Measurements from ENCODE around the gene SOX13. TPM values are rescaled to one million over a fixed set of nuclear protein-coding genes. Genes with fewer than 3 reads are reported as not detected.

Gene SOX13
- total and polyA plus RNA-seq, 2 donors, result 2.2 to 3.8 TPM

DNA sequence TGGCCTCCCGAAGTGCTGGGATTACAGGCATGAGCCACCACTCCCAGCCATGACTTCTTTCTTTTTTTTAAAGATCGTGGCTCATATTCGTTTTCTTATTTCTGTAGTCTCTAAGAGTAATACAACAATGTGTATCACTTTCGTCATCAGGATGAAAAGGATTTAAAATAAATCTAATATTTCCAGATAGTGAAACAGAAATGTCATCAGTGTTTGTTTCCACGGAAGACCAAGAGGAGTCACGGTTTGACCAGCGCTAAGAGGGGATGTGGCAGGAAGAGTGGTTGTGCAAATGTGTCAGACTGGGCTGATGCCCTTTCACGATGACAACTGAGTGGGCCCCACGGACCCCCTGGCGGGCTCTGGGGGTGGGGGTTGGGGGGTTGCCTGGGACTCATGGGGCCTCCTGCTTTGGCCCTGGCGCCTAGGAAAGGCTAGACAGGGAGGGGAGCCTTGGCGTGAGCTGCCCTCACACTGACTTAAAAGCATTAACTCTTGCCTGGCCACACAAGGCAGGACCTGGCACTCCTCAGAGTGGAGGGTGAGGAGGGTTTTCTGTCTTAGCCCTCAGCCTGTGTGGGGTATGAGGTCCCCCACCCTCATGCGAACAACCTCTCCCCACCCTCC lies 8.4 kb downstream of the SOX13 start:
- H3K27ac ChIP-seq (ENCODE audit: low read depth in 1 of 2, low read length in 1 of 2), result no peak overlapping the region
- no peaks in the 10 kb centered on the region for H3K9me3 ChIP-seq (ENCODE audit: control insufficient read depth in 2 of 2, insufficient read depth in 1 of 2, low read length in 1 of 2)
- 83% methylated on average over 13 of the region's 13 CpGs for WGBS
- no peaks in the 10 kb centered on the region for H3K36me3 ChIP-seq (ENCODE audit: control insufficient read depth in 2 of 2, insufficient read depth in 2 of 2, low read length in 1 of 2)
- no peak overlapping the region for H3K4me3 ChIP-seq (ENCODE audit: low read length in 2 of 2)
- H3K4me1 ChIP-seq (ENCODE audit: control insufficient read depth in 2 of 2, insufficient read depth in 2 of 2, low read length in 2 of 2), result peaks cover 0 to 3% of the 10 kb centered on the region in 2 donors
- H3K27me3 ChIP-seq (ENCODE audit: control insufficient read depth in 2 of 2, insufficient read depth in 1 of 2, low read length in 1 of 2), result peaks cover 12 to 18% of the 10 kb centered on the region in 2 donors
- no peak for DNase-seq (ENCODE audit: low read depth in 6 of 9, low spot score in 9 of 9)

DNA sequence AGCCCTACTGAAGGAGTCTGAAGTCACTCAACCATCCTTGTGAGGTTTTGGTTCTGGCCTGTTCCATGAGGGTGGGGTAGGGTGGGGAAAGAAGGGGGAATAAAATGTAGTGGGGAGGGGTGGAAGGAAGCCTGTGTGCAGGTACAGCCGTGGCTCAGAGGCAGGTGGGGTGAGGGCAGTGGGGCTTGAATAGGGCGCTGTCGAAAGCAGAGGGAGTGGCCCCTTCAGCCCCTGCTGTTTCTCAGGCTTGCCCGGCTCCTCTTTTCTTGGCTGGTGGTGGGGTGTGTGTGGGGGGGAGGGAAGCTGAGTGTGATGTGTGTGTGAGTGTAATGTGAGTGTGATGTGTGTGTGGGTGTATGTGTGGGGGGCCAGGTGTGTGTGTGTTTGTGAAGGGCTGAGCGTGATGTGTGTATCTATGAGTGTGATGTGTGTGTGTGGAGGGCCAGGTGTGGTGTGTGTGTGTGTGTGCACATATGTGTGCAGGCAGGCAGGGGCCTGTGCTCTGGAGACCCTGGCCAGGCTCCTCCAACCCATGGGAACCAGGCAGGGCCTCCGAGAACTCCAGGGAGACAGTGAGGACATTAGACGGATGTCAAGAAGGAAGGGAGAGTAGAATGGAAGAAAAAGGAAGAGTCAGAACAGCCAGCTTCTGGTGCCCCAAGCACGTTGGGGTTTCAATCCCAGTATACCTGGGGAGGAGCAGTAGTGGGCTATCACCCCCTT lies 9.0 kb downstream of the SOX13 start:
- no peak for DNase-seq (ENCODE audit: low read depth in 6 of 9, low spot score in 9 of 9)
- WGBS, result 82% methylated on average over 8 of the region's 8 CpGs
- Histone ChIP-seq H3K9me3 (ENCODE audit: control insufficient read depth in 2 of 2, insufficient read depth in 1 of 2, low read length in 1 of 2) (no peaks in the 10 kb centered on the region), H3K36me3 (ENCODE audit: control insufficient read depth in 2 of 2, insufficient read depth in 2 of 2, low read length in 1 of 2) (no peaks in the 10 kb centered on the region), H3K4me1 (ENCODE audit: control insufficient read depth in 2 of 2, insufficient read depth in 2 of 2, low read length in 2 of 2) (peaks cover 0 to 3% of the 10 kb centered on the region in 2 donors), H3K27me3 (ENCODE audit: control insufficient read depth in 2 of 2, insufficient read depth in 1 of 2, low read length in 1 of 2) (peaks cover 6 to 11% of the 10 kb centered on the region in 2 donors), H3K4me3 (ENCODE audit: low read length in 2 of 2) (no peak overlapping the region), H3K27ac (ENCODE audit: low read depth in 1 of 2, low read length in 1 of 2) (no peak overlapping the region)

DNA sequence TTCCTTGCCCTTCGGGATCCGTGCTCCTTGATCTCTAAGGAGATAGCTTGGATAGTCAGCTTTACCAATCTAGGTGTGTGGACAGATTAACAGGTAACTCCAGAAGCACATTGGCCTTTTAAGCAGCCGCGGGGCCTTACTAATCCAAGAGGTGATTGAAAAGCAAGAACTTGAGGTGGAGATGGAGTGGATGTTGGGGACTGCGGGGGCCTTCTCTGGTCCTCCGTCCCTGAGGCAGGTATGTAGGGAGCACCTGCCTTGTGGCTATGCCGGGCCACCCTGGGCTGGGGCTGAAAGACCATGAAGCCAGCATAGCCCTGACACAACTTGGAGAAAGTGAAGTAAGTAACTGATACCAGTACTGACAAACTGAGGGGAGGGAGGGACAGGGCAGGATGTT lies 10.6 kb downstream of the SOX13 start:
- H3K4me1 ChIP-seq (ENCODE audit: control insufficient read depth in 2 of 2, insufficient read depth in 2 of 2, low read length in 2 of 2), result peaks cover 0 to 1% of the 10 kb centered on the region in 2 donors
- DNase-seq (ENCODE audit: low read depth in 6 of 9, low spot score in 9 of 9), result no peak
- 97% methylated on average over 7 of the region's 7 CpGs for WGBS
- no peaks in the 10 kb centered on the region for H3K9me3 ChIP-seq (ENCODE audit: control insufficient read depth in 2 of 2, insufficient read depth in 1 of 2, low read length in 1 of 2)
- H3K27me3 ChIP-seq (ENCODE audit: control insufficient read depth in 2 of 2, insufficient read depth in 1 of 2, low read length in 1 of 2), result peaks cover 2% of the 10 kb centered on the region in 2 donors
- H3K27ac ChIP-seq (ENCODE audit: low read depth in 1 of 2, low read length in 1 of 2), result no peak overlapping the region
- no peak overlapping the region for H3K4me3 ChIP-seq (ENCODE audit: low read length in 2 of 2)
- no peaks in the 10 kb centered on the region for H3K36me3 ChIP-seq (ENCODE audit: control insufficient read depth in 2 of 2, insufficient read depth in 2 of 2, low read length in 1 of 2)

DNA sequence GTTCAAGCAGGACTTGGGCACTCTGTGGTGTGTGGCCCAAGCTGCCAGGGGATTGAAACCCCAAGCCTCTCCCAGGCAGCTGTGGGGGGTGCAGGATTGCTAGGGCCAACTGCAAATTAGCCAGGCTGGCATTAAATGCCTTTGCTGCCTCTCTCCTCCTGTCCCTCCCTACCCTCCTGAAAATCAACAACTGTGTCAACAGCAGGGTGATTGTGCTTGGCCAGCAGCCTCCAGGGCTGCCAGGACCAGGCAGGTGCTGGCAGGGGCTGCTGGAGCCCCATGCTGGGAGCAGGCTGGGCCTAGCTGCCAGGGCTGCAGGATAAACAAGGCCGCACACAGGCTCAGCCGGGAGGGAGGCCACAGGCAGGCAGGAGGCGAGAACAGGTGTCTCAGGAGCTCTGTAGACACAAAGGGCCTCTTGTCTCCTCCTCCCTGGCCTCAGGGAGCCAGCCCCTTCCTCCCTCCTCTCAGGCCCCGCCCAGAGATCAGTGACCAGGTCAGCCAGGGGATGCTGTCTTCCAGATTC lies 11.4 kb downstream of the SOX13 start:
- H3K36me3 ChIP-seq (ENCODE audit: control insufficient read depth in 2 of 2, insufficient read depth in 2 of 2, low read length in 1 of 2), result no peaks in the 10 kb centered on the region
- 82% methylated on average over 4 of the region's 4 CpGs for WGBS
- no peak overlapping the region for H3K4me3 ChIP-seq (ENCODE audit: low read length in 2 of 2)
- H3K27ac ChIP-seq (ENCODE audit: low read depth in 1 of 2, low read length in 1 of 2), result no peak overlapping the region
- no peak for DNase-seq (ENCODE audit: low read depth in 6 of 9, low spot score in 9 of 9)
- H3K9me3 ChIP-seq (ENCODE audit: control insufficient read depth in 2 of 2, insufficient read depth in 1 of 2, low read length in 1 of 2), result no peaks in the 10 kb centered on the region
- no peaks in the 10 kb centered on the region for H3K27me3 ChIP-seq (ENCODE audit: control insufficient read depth in 2 of 2, insufficient read depth in 1 of 2, low read length in 1 of 2)
- H3K4me1 ChIP-seq (ENCODE audit: control insufficient read depth in 2 of 2, insufficient read depth in 2 of 2, low read length in 2 of 2), result no peaks in the 10 kb centered on the region

DNA sequence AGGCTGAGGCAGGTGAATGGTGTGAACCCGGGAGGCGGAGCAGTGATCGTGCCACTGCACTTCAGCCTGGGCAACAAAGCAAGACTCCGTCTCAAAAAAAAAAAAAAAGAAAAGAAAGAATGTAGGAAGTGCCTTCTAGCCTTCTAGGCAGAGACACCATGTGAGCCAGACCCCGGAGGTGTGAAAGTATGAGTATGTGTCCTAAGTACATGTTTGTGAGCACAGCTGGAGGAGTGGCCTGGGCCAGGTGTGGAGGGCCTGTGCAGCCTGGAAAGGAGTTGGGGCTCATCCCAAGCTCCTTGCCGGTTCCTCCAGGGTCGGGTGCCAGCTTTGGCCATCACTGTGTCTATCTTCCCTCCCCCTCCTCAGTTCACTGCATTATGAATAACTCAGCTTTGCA lies 13.0 kb downstream of the SOX13 start:
- no peaks in the 10 kb centered on the region for H3K4me1 ChIP-seq (ENCODE audit: control insufficient read depth in 2 of 2, insufficient read depth in 2 of 2, low read length in 2 of 2)
- no peaks in the 10 kb centered on the region for H3K9me3 ChIP-seq (ENCODE audit: control insufficient read depth in 2 of 2, insufficient read depth in 1 of 2, low read length in 1 of 2)
- 97% methylated on average over 7 of the region's 7 CpGs for WGBS
- H3K27me3 ChIP-seq (ENCODE audit: control insufficient read depth in 2 of 2, insufficient read depth in 1 of 2, low read length in 1 of 2), result no peaks in the 10 kb centered on the region
- no peaks in the 10 kb centered on the region for H3K36me3 ChIP-seq (ENCODE audit: control insufficient read depth in 2 of 2, insufficient read depth in 2 of 2, low read length in 1 of 2)
- H3K27ac ChIP-seq (ENCODE audit: low read depth in 1 of 2, low read length in 1 of 2), result no peak overlapping the region
- H3K4me3 ChIP-seq (ENCODE audit: low read length in 2 of 2), result no peak overlapping the region
- DNase-seq (ENCODE audit: low read depth in 6 of 9, low spot score in 9 of 9), result no peak

DNA sequence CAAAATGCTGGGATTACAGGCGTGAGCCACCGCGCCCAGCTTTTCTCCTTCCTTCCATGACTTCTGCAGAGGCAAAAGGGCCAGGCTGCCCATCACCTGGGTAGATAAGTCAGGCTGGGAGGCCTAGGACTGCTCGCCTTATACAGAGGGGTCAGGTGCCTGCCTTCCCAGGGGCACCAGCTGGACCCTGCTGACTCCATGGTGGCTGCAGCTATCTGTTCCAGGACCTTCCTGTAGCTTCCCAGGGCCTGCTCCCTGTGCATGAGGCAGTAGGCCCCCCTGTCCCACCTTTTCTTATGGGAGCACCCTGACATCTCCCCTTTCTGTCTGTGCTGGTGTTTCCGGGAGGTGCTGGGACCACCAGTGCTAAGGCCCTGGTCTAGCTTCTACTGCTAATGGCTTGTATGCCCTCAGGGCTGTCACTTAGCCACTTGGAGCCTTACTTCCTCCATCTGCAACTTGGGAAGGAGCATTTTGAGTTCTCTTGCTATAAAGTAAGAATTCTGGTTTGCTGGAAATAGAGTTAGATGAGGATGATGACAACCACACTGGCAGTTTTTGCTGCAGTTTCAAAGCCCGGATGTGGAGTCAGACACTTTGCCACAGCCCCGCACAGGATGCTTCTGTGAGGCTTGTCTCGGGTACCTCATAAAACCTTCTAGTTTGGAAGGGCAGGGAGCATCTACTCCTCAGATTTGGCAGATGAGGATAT lies 14.4 kb downstream of the SOX13 start:
- Histone ChIP-seq H3K27ac (ENCODE audit: low read depth in 1 of 2, low read length in 1 of 2) (no peak overlapping the region), H3K27me3 (ENCODE audit: control insufficient read depth in 2 of 2, insufficient read depth in 1 of 2, low read length in 1 of 2) (no peaks in the 10 kb centered on the region), H3K4me3 (ENCODE audit: low read length in 2 of 2) (no peak overlapping the region), H3K4me1 (ENCODE audit: control insufficient read depth in 2 of 2, insufficient read depth in 2 of 2, low read length in 2 of 2) (no peaks in the 10 kb centered on the region), H3K9me3 (ENCODE audit: control insufficient read depth in 2 of 2, insufficient read depth in 1 of 2, low read length in 1 of 2) (no peaks in the 10 kb centered on the region), H3K36me3 (ENCODE audit: control insufficient read depth in 2 of 2, insufficient read depth in 2 of 2, low read length in 1 of 2) (no peaks in the 10 kb centered on the region)
- DNase-seq (ENCODE audit: low read depth in 6 of 9, low spot score in 9 of 9), result no peak
- WGBS, result 91% methylated on average over 8 of the region's 8 CpGs

DNA sequence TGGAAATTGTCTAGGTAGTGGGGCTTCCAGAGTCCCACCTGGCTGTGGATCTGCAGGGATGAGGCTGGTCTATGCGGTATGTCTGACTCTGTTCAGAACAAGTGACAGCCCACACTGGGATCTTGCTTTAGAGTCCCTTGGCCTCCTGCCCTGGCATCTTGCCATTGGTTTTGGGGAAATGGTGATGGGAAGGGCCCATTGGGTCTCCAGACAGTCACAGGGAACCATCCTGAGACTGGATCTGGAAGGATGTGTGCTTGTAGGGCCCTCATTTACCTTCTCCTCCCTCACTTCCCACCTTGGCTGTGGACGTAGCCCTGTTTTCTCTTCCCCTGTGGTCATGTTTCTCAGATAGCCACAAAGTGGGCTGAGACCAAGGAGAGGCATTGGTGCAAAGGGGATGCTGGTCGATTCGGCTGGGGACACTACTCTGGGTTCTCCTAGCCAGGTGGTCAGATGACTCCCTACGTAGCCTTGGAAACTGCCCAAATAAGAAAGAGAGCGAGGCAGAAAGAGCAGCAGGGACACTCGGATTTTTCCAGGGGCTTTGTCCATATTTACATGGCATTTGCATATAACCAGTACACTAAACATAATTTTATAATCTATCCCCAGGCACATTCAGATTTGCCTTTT lies 15.1 kb downstream of the SOX13 start:
- Histone ChIP-seq H3K27ac (ENCODE audit: low read depth in 1 of 2, low read length in 1 of 2) (no peak overlapping the region), H3K9me3 (ENCODE audit: control insufficient read depth in 2 of 2, insufficient read depth in 1 of 2, low read length in 1 of 2) (no peaks in the 10 kb centered on the region), H3K36me3 (ENCODE audit: control insufficient read depth in 2 of 2, insufficient read depth in 2 of 2, low read length in 1 of 2) (no peaks in the 10 kb centered on the region), H3K4me1 (ENCODE audit: control insufficient read depth in 2 of 2, insufficient read depth in 2 of 2, low read length in 2 of 2) (no peaks in the 10 kb centered on the region), H3K4me3 (ENCODE audit: low read length in 2 of 2) (no peak overlapping the region), H3K27me3 (ENCODE audit: control insufficient read depth in 2 of 2, insufficient read depth in 1 of 2, low read length in 1 of 2) (no peaks in the 10 kb centered on the region)
- no peak for DNase-seq (ENCODE audit: low read depth in 6 of 9, low spot score in 9 of 9)
- 92% methylated on average over 7 of the region's 7 CpGs for WGBS

DNA sequence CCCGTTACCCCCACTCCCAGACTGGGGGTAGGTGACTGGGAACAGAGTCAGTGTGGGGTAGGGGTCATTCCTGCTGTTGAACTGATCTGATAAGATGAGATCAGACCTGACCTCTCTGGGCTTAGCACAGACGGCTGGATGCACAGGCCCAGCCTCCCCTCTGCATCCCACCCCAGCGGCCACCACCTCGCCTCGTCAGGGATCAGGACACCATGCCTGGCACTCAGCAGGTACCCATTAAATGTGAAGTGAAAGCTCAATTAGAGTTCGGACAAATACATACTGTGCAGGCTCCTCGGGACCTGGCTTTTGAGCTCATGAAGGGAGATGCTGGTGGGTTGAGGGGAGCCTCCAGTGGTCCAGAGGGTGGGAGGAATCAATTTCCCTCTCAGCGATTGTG lies 15.7 kb downstream of the SOX13 start:
- Histone ChIP-seq H3K4me1 (ENCODE audit: control insufficient read depth in 2 of 2, insufficient read depth in 2 of 2, low read length in 2 of 2) (no peaks in the 10 kb centered on the region), H3K4me3 (ENCODE audit: low read length in 2 of 2) (no peak overlapping the region), H3K27me3 (ENCODE audit: control insufficient read depth in 2 of 2, insufficient read depth in 1 of 2, low read length in 1 of 2) (no peaks in the 10 kb centered on the region), H3K9me3 (ENCODE audit: control insufficient read depth in 2 of 2, insufficient read depth in 1 of 2, low read length in 1 of 2) (no peaks in the 10 kb centered on the region), H3K36me3 (ENCODE audit: control insufficient read depth in 2 of 2, insufficient read depth in 2 of 2, low read length in 1 of 2) (no peaks in the 10 kb centered on the region), H3K27ac (ENCODE audit: low read depth in 1 of 2, low read length in 1 of 2) (no peak overlapping the region)
- no peak for DNase-seq (ENCODE audit: low read depth in 6 of 9, low spot score in 9 of 9)
- 87% methylated on average over 8 of the region's 8 CpGs for WGBS

Measured in thymus (tissue), 11 donors.